ENCODE data around the gene WDR62.

Gene WDR62

GRCh38 chr19:36152352-36153091, 97.8 kb downstream of the WDR62 start, which contains the start of gene COX7A1:
Gene COX7A1 (minus strand): TSS chr19:36152447. CDS start chr19:36152407, 40 bp downstream.
- DNase-seq (ENCODE audit: low read depth in 1 of 2, low spot score in 1 of 2), result no peak
- H3K27ac ChIP-seq (replicated peaks), result no peak within 1 kb of the TSS
- no peaks in the 10 kb centered on the region for H3K27me3 ChIP-seq (ENCODE audit: insufficient read depth, poor library complexity, severe bottlenecking)
- no peak within 1 kb of the TSS for H3K4me3 ChIP-seq (replicated peaks; ENCODE audit: insufficient read depth, low read length)
- TF ChIP-seq CTCF (IDR thresholded peaks at IDR 0.05; ENCODE audit: insufficient read depth, low read length), result no peak
- no peak for TF ChIP-seq GABPA (IDR thresholded peaks at IDR 0.05; ENCODE audit: low read depth)
- no peak for TF ChIP-seq REST (IDR thresholded peaks at IDR 0.05; ENCODE audit: insufficient replicate concordance, low read depth)

GRCh38 chr19:36153126-36153525, 98.4 kb downstream of the WDR62 start:
- Histone ChIP-seq H3K27me3 (ENCODE audit: insufficient read depth, poor library complexity, severe bottlenecking) (no peaks in the 10 kb centered on the region), H3K4me3 (replicated peaks; ENCODE audit: insufficient read depth, low read length) (no peak overlapping the region), H3K27ac (replicated peaks) (no peak overlapping the region)
- no peak for DNase-seq (ENCODE audit: low read depth in 1 of 2, low spot score in 1 of 2)
- TF ChIP-seq GABPA (IDR thresholded peaks at IDR 0.05; ENCODE audit: low read depth) (no peak), POLR2AphosphoS5 (IDR thresholded peaks at IDR 0.05; ENCODE audit: low read depth) (no peak), CTCF (IDR thresholded peaks at IDR 0.05; ENCODE audit: insufficient read depth, low read length) (no peak), SPI1 (IDR thresholded peaks at IDR 0.05; ENCODE audit: borderline replicate concordance, low read depth) (no peak), REST (IDR thresholded peaks at IDR 0.05; ENCODE audit: insufficient replicate concordance, low read depth) (no peak)
